C4-2B (cell line): ENCODE data around the gene CLEC7A.

Source experiments
- ZFX ChIP-seq: fragments of 450-650 bp; IDR thresholded peaks from 2 replicates; pipeline ENCODE4 v1.6.1; 2017
- TF ChIP-seq, protein P1 (sequence below): fragments of 450-650 bp; conservative IDR thresholded peaks from 2 replicates; pipeline ENCODE4 v1.5.1; 2017; ENCODE audit warnings: mild to moderate bottlenecking

DNA sequence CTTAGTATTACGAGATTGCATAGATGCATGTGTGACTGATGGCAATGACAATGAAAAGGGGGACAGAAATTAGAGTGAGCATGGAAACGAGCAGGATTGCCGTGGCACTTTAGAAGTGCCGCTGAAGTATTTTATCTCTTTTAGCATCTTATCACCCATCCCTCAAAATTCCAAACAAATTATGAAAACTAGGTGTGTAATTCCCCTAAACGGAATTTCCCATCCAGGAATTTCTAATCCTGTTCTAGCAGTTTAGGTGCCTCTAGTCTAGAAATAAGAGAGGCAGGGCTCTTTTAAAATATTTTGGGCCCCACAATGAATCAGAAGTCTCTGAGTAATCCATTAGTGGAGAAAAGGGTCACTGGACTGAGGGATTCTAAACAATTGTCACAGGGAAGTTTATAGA is 49.8 kb upstream of the CLEC7A start:
- TF ChIP-seq, protein P1, sequence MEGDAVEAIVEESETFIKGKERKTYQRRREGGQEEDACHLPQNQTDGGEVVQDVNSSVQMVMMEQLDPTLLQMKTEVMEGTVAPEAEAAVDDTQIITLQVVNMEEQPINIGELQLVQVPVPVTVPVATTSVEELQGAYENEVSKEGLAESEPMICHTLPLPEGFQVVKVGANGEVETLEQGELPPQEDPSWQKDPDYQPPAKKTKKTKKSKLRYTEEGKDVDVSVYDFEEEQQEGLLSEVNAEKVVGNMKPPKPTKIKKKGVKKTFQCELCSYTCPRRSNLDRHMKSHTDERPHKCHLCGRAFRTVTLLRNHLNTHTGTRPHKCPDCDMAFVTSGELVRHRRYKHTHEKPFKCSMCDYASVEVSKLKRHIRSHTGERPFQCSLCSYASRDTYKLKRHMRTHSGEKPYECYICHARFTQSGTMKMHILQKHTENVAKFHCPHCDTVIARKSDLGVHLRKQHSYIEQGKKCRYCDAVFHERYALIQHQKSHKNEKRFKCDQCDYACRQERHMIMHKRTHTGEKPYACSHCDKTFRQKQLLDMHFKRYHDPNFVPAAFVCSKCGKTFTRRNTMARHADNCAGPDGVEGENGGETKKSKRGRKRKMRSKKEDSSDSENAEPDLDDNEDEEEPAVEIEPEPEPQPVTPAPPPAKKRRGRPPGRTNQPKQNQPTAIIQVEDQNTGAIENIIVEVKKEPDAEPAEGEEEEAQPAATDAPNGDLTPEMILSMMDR, result no peak
- TF ChIP-seq ZFX, result no peak
